ENCODE measurements around the gene NLGN4Y.

The NLGN4Y gene
- 0 to 0.24 reads per million in 2 donors for total RNA-seq

DNA sequence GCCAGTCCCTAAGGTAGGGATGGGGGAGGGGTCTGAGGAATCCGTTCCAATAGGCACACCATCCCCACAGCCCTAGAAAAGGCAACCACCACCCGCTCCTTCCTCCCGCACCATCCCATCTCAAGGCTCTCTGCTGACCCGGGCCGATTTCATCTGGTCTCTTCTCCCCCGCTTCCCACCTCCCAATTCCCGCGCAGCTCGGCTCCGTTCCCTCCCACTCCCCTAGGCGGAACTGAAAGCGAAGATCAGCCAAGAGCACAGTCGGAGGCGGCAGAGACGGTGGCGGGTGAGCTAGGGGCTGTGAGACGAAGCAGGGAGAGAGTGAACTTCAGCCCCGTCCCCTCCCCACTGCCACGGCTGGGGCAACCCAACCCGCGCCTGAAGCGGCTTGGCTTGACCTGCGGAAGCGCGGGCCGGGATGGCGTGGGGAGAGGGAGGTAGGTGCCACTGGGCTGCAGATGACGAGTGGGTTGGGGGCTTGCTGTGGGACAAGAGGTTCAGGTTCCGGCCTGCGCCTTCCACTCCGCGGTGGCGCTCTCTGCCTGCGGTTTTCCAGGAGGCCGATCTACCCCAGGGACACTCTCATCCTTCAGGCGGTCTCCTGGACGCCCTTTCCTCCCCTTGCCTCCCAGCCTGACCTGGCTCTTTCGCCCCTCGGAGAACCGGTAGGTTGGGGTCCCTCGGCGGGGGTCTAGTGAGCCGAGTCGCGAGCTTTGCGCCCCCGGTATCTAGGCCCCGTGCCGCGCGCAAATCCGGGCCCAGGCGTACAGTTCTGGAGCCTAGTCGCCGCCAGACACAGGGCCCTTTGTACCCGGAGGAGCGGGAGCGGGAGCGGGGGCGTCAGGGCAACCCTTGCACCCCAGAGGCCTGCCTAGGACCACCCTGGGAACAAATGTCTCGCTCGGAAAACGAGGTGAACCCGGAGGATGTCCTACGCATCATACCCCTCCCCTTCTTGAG is at the start of gene NLGN4Y:
NLGN4Y (plus strand) TSS at position 258 of the 960 bp plus-strand sequence. CDS start 97,591 bp downstream, outside the sequence.
- no peak for DNase-seq

GRCh38 chrY:14485935-14486334 is 38.4 kb upstream of the NLGN4Y start:
- DNase-seq = no peak

- DNase-seq = no peak
Observed at GRCh38 chrY:14490226-14490625, 34.1 kb upstream of the NLGN4Y start.

DNA sequence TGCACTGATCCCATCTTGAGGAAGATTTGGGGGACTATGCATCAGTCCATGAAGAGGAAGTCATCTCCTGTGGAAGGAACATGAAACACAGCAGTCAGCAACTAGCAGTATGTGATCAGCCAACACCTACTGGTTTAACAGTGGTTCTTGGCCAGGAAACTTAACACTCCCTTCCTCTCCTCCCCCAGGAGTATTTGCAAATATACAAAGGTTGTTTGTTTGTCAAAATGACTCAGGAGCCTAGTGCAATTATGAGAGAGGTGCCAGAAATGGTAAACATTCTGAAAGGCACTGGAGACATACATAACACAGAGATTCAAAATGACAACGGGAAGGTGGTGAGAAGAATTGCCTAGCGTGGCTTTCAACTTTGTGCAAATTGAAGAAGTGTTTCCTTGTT is 26.3 kb upstream of the NLGN4Y start:
- DNase-seq = no peak

DNA sequence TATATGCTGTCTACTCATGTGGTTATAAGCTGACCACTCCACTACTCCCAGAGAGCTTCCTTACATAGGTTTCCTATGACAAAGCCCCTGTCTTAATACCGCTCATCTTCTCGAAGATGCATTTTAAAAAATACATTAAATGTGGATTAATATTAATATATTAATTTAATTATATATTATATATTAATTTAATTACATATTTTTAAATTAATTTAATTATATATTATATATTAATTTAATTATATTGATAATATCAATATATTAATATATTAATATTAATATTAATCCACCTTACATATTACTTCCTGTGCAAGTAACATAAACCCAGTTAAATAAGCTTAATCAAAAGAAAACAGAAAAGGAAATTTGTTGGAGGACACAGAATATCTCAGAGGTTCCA is 19.7 kb upstream of the NLGN4Y start:
- no peak for DNase-seq

DNA sequence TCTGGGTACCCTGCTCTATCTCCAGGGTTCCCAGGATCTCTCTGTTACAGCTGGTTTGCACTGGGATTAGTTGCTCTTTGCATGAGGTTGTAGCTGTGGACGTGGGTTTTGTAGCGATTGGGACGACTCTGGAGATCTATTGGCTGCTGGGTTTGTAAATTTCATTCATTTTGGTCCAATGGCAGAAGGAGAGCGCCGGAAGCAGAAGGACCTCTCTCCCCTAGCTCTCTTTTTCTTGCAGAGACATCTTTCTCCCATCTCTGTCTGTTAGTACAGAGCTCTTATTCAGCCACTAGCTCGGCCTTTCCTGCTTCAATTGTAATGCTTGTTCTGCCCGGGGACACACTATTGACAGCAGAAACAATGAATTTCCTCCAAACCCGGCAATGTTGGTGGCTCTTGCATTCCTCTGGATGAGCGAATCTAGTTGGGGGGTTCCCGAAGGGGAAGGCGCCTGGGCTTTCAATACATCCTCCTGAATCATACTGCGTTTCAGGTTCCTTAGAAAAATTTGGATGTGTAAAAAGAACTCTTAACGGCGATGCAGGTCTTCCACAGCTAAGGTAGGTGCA is 1.9 kb upstream of the NLGN4Y start:
- DNase-seq = no peak

DNA sequence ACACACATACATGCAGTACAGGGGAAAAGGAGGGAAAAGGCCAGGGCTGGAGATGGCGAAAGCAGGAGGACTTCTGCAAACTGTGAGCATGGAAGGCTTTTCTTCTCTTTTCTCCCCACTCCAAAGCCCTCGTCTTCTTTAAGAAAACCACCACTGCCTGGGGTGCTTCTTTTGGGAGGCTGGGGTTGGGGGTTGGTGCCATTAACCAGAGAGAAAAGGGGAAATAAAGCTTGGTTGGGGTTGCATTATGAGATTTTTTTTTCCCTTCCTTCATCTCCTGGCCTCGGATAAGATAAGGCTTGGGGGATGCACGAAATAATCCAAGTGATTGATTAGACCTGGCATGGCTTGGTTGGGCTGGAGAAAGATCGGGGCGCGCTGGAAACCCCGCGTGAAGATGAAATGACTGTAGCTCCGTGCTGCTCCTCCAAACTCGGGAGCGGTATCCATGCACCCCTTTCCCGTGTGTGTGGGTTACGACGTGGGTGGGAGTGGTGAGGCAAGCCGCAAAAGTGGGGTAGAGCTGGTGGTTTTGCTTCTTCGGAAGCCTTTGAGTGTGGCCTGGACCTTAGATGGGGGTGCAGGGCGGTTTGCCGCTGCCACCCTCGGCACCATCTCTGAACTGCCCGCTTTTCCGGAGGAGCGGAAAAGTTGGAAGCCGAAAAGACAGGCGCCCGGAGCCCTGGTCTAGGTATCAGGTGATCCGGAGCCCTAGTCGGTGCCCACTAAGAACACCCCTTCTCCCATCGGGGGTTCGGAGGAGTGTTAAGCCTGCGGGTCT is 648 bp upstream of the NLGN4Y start:
- no peak for DNase-seq

GRCh38 chrY:14525315-14525714 is 986 bp downstream of the NLGN4Y start:
- DNase-seq = no peak

DNA sequence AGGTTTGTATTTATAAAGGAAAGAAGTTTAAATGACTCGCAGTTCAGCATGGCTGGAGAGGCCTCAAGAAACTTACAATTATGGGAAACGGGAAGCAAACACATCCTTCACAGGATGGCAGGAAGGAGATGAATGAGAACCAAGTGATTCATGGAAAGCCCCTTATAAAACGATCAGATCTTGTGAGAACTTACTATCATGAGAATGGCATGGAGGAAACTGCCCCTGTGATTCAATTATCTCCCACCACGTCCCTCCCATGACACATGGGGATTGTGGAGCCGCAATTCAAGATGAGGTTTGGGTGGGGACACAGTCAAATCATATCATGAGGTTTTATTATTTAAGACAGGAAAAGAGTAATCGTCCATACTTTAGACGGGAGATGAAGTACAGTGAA is 4.0 kb downstream of the NLGN4Y start:
- no peak for DNase-seq

GRCh38 chrY:14536703-14537102 is 12.4 kb downstream of the NLGN4Y start:
- no peak for DNase-seq

DNA sequence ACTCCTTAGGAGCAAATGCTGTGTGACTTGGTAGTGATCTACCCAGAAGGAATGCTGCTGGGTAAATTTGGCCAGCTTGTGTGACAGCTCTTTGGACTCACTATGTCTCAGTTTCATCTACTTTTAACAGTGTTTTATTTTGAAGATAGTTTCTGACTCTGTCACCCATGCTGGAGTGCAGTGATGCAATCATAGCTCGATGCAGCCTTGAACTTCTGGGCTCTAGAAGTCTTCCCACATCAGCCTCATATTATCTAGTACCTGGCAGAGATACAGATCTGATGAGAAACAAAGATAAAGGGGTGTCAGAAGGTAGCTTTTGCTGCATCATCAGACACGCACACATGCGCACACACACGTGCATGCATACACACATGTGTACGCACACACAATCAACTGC is 19.2 kb downstream of the NLGN4Y start:
- DNase-seq = no peak

DNA sequence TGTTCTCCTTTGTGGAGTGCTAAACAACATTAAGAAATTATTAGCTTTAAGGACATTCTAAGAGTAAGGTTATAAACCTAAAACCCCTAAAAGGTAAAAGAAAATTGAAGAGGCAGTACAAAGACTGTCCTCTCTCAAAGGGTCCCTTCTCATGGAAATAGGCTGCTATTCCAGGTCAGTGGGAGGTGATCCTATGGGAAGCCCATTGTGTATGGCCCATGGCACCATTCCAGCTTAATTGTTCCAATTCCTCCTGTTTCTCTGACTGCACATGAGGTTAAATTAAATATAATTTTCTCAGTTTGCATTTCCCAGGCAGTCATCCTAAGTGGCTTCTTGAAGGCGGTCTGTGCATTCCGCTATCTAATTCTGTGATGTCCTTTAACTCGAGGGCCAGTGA is 57.0 kb downstream of the NLGN4Y start:
- no peak for DNase-seq

DNA sequence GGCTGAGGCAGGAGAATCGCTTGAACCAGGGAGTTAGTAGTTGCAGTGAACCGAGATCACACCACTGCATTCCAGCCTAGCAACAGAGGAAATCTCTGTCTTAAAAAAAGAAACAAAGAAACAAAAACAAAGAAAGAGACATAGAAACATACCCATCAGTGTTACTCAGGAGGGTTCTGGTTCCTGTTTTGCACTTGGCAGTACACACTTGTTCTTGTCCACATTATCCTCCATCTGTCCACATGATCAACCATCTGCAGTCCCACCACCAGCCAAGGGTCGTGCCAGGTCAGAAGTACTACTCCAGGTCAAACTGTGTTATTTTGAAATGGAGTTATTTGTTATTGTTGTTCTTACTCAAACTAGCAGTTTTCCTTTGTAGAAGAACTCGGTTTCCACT is 62.4 kb downstream of the NLGN4Y start:
- no peak for DNase-seq

- DNase-seq = no peak
Observed at GRCh38 chrY:14601372-14601771, 77.0 kb downstream of the NLGN4Y start.

- no peak for DNase-seq
Observed at GRCh38 chrY:14617625-14618024, 93.3 kb downstream of the NLGN4Y start.

GRCh38 chrY:14618513-14618912 is 94.2 kb downstream of the NLGN4Y start:
- no peak for DNase-seq

DNA sequence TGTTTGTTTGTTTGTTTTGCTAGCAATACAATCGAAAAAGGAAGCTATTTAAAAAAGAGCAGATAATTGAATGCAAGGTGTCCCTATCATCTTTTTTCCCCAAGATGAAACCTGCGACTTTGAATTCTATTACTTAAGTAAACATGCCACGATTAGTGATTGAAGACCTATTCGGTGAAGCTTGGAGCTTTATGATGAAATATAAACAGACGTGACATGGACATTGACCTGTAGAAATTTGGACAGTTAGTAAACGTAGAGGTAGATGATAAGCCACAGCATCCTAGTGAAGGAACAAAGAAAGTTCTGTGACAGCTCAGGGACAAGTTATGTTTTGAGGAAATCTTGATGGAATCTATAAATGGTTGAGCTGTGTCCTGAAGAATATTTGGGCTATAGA is 103.9 kb downstream of the NLGN4Y start:
- DNase-seq = no peak

- no peak for DNase-seq
Observed at GRCh38 chrY:14631676-14632075, 107.3 kb downstream of the NLGN4Y start.

- no peak for DNase-seq
Observed at GRCh38 chrY:14633718-14634117, 109.4 kb downstream of the NLGN4Y start.

DNA sequence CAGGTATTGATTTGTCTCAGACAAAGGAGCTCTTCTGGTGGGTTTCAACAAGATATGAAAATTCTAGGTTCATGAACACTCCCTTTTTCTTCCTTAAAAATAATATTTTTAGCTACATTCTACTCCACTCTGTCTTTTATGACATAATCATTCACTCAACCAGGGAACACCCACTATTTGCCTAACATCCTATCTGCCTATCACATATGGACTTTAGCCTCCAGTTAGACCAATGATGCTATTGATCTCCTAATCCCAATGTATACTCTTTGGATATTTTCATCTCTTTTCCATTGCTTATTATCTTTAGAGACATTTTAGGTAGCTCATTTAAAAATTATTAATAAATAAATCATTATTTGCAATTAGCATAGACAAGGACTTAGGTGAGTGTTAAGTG is 110.6 kb downstream of the NLGN4Y start:
- no peak for DNase-seq

GRCh38 chrY:14637551-14637950 is 113.2 kb downstream of the NLGN4Y start:
- DNase-seq = no peak

DNA sequence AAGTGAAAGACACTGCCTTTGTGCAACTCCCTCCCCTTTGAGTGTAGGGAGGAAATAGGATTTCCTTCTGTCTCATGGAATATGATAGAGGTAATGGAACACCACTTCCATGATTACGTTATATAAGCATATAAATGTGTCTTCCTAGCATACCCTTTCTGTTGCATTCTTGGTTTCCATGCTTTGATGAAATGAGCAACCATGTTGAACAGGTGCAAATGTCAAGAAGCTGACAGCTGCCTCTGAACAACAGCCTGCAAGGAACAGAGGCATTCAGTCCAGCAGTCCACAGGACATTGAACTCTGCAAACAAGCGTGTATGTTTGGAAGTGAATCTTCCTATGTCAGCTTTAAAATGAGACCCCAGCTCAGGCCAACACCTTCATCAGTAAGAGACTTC is 117.5 kb downstream of the NLGN4Y start:
- DNase-seq = no peak

- DNase-seq = no peak
Observed at GRCh38 chrY:14644157-14644952, 120.0 kb downstream of the NLGN4Y start.

Measured in T-helper 9 cell (primary cell).